GM12891 (cell line): ENCODE data around the gene SLC13A3.

Source experiments
- POLR2A ChIP-seq: IDR thresholded peaks from 2 replicates; pipeline ENCODE4 v1.6.1; 2011; ENCODE audit warnings: low read depth, low read length, control low read depth
- POLR2AphosphoS5 ChIP-seq: IDR thresholded peaks from 2 replicates; pipeline ENCODE4 v1.6.1; 2011; ENCODE audit warnings: low read depth, low read length, control low read depth
- SPI1 ChIP-seq: IDR thresholded peaks from 2 replicates; pipeline ENCODE4 v1.6.1; 2011; ENCODE audit warnings: low read depth, low read length, control low read depth
- TAF1 ChIP-seq: IDR thresholded peaks from 2 replicates; pipeline ENCODE4 v1.6.1; 2011; ENCODE audit warnings: low read depth, low read length, control low read depth

DNA sequence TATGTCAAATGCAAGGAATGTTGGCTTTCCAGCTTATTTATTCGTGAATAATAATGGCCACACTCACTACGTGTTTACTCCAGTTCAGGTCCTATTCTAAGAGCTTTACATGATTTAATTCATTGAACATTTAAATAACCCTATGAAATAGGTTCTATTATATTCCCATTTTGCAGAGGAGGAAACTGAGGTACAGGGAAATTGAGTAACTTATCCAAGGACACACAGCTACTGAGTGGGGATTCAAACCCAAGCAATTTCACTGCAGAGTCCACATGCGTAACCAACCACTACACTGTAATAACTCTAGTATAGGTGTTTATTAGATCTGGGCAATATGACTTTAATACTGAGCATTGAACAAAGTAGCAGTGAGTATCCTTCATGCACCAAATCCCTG is 12.3 kb upstream of the SLC13A3 start:
- TF ChIP-seq POLR2A = no peak
- no peak for TF ChIP-seq POLR2AphosphoS5
- TF ChIP-seq TAF1 = no peak
- no peak for TF ChIP-seq SPI1
